Measurements from ENCODE around the gene GCSAM.
A peak's percentile ranks its signal among the peaks of the same experiment; 100 is the strongest.

GCSAM gene

DNA sequence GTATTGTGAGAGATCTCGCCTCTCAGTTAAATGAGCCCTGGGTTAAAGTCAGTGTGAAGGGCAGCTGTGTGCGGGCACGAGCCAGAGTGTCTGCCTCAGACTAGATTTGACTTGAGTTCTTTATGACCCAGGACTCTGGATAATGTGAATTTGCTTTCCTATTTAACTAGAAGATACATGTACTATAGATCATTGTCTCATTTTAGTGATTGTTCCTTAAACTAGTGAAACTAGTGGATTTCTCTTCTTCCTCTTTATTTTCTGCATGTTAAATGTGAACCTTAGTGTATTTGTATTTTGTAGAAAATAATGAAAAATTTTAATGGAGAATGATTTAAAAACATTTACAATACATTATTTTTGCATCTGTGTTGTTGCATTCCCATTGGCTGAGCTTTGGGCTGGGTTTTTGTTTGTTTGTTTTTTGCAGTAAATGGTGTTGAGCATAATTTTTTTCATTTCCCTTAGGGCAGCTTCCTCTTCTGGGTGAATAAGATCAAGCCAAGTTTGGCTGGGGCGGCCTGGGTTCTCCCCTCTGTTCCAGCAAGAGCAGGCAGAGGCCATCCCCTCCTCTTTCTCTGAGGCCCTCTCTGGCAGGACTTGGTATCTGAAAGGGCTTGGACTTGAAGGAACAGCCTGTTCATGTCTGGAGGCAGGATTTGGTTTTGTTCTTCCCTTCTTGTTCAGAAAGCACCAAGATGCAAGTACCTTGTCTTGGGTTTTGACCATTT, 15.0 kb downstream of the GCSAM start:
- Histone ChIP-seq H3K27me3 (replicated peaks; ENCODE audit: control insufficient read depth, insufficient read depth, low read length) (no peaks in the 10 kb centered on the region), H3K36me3 (ENCODE audit: control insufficient read depth, insufficient read depth, low read length, severe bottlenecking) (no peaks in the 10 kb centered on the region), H3K4me1 (ENCODE audit: control insufficient read depth, insufficient read depth, low read length) (peaks cover 4% of the 10 kb centered on the region), H3K9me3 (ENCODE audit: control insufficient read depth, low read length) (no peaks in the 10 kb centered on the region), H3K9ac (ENCODE audit: low read length) (no peak overlapping the region), H3K4me3 (ENCODE audit: low read length) (no peak overlapping the region)
- DNase-seq (ENCODE audit: low read depth) = no peak

- no peak overlapping the region for H3K4me3 ChIP-seq (ENCODE audit: low read length)
- H3K9me3 ChIP-seq (ENCODE audit: control insufficient read depth, low read length) = no peaks in the 10 kb centered on the region
- peaks cover 4% of the 10 kb centered on the region for H3K4me1 ChIP-seq (ENCODE audit: control insufficient read depth, insufficient read depth, low read length)
- no peaks in the 10 kb centered on the region for H3K27me3 ChIP-seq (replicated peaks; ENCODE audit: control insufficient read depth, insufficient read depth, low read length)
- no peak overlapping the region for H3K9ac ChIP-seq (ENCODE audit: low read length)
- H3K36me3 ChIP-seq (ENCODE audit: control insufficient read depth, insufficient read depth, low read length, severe bottlenecking) = no peaks in the 10 kb centered on the region
- DNase-seq (ENCODE audit: low read depth) = no peak
Measured at GRCh38 chr3:112117415-112117814, 15.6 kb downstream of the GCSAM start.

- Histone ChIP-seq H3K4me1 (ENCODE audit: control insufficient read depth, insufficient read depth, low read length) (peaks cover 4% of the 10 kb centered on the region), H3K4me3 (ENCODE audit: low read length) (no peak overlapping the region), H3K36me3 (ENCODE audit: control insufficient read depth, insufficient read depth, low read length, severe bottlenecking) (no peaks in the 10 kb centered on the region), H3K9ac (ENCODE audit: low read length) (no peak overlapping the region), H3K27me3 (replicated peaks; ENCODE audit: control insufficient read depth, insufficient read depth, low read length) (no peaks in the 10 kb centered on the region), H3K9me3 (ENCODE audit: control insufficient read depth, low read length) (no peaks in the 10 kb centered on the region)
- DNase-seq (ENCODE audit: low read depth) = no peak
Measured at GRCh38 chr3:112116748-112117186, 16.3 kb downstream of the GCSAM start.

DNA sequence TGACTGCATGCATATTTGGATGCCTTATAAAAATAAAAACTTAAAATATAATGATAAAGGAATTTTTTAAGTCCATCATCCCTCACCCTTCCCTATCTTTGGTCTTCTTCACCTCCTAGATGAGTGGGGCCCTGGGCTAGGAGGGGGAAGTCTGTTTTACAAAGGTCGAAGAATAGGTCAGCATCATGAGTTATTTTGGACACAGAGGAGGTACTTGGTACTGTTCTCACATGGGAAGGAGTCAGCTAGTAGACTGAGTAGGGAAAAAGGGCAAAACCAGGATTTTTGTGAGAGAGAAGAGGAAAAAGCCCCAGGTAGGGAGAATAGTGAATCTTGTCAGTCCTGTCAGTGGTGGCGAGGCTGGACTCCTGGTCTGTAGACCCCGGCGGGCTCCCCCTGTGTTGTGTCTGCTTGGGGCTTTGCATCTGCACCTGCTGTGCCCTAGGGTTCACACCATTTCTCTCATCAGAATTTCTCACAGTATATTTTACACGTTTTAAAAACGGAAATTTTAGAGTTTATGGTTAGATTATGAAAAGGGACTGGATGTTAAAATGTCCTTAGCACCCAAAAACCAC, 17.2 kb downstream of the GCSAM start:
- H3K9me3 ChIP-seq (ENCODE audit: control insufficient read depth, low read length) = no peaks in the 10 kb centered on the region
- H3K9ac ChIP-seq (ENCODE audit: low read length) = no peak overlapping the region
- H3K36me3 ChIP-seq (ENCODE audit: control insufficient read depth, insufficient read depth, low read length, severe bottlenecking) = no peaks in the 10 kb centered on the region
- DNase-seq (ENCODE audit: low read depth) = no peak
- H3K4me3 ChIP-seq (ENCODE audit: low read length) = no peak overlapping the region
- no peaks in the 10 kb centered on the region for H3K27me3 ChIP-seq (replicated peaks; ENCODE audit: control insufficient read depth, insufficient read depth, low read length)
- peaks cover 10% of the 10 kb centered on the region for H3K4me1 ChIP-seq (ENCODE audit: control insufficient read depth, insufficient read depth, low read length)

DNA sequence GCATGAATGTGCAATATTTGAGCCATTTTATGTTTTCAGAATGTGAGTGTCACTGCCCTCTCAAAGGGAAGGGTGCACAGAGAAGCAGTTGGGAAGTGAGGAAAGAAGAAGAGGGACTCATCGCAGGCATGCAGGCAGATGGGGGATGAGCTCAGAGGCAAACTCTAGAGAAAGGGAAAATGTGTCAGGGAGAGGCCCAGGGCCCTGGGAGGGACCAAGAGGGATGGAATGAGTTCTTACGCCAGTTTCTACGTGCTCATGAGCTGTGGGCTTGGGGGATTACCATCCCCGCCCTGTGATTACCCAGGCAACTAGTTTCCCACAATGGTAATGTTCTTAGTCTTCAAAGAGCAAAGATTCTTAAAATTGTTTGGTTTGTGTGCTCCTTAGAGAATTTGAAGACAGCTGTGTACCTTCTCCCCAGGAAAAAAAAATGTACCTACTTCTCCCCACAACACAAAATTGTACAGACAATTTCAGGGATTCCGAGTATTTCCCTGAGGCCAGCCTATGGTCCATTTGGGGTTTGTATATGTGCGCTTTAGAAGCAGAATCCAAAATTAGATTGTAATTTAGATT, 17.8 kb downstream of the GCSAM start:
- peaks cover 10% of the 10 kb centered on the region for H3K4me1 ChIP-seq (ENCODE audit: control insufficient read depth, insufficient read depth, low read length)
- no peak for DNase-seq (ENCODE audit: low read depth)
- no peaks in the 10 kb centered on the region for H3K27me3 ChIP-seq (replicated peaks; ENCODE audit: control insufficient read depth, insufficient read depth, low read length)
- H3K36me3 ChIP-seq (ENCODE audit: control insufficient read depth, insufficient read depth, low read length, severe bottlenecking) = no peaks in the 10 kb centered on the region
- H3K9me3 ChIP-seq (ENCODE audit: control insufficient read depth, low read length) = no peaks in the 10 kb centered on the region
- no peak overlapping the region for H3K9ac ChIP-seq (ENCODE audit: low read length)
- H3K4me3 ChIP-seq (ENCODE audit: low read length) = no peak overlapping the region

DNA sequence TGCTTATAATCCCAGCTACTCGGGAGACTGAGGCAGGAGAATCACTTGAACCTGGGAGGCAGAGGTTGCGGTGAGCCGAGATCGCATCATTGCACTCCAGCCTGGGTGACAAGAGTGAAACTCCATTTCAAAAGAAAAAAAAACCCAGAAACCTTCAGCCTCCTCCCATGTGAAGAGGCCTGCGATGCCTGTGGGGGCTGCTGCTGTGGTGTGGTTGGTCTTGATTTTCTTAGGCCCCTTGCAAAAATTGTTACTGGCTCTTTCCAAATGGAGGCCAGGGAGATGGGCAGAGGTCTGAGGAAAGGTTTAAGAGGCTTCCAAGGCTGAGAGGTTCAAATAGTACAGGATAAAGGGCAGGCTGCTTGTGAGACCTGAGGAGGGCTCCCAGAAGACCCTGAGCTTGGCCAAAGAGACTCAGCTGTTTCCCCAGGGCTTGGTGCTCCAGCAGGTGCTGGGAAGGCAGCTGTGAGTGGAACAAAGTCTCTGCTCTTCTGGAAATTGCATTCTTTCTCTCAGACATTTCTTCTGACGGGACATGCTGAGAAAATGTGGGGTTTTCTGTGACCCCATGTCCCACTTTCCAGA, 18.4 kb downstream of the GCSAM start:
- Histone ChIP-seq H3K27me3 (replicated peaks; ENCODE audit: control insufficient read depth, insufficient read depth, low read length) (no peaks in the 10 kb centered on the region), H3K9me3 (ENCODE audit: control insufficient read depth, low read length) (no peaks in the 10 kb centered on the region), H3K4me1 (ENCODE audit: control insufficient read depth, insufficient read depth, low read length) (peaks cover 10% of the 10 kb centered on the region), H3K36me3 (ENCODE audit: control insufficient read depth, insufficient read depth, low read length, severe bottlenecking) (no peaks in the 10 kb centered on the region), H3K4me3 (ENCODE audit: low read length) (no peak overlapping the region), H3K9ac (ENCODE audit: low read length) (no peak overlapping the region)
- DNase-seq (ENCODE audit: low read depth) = no peak

DNA sequence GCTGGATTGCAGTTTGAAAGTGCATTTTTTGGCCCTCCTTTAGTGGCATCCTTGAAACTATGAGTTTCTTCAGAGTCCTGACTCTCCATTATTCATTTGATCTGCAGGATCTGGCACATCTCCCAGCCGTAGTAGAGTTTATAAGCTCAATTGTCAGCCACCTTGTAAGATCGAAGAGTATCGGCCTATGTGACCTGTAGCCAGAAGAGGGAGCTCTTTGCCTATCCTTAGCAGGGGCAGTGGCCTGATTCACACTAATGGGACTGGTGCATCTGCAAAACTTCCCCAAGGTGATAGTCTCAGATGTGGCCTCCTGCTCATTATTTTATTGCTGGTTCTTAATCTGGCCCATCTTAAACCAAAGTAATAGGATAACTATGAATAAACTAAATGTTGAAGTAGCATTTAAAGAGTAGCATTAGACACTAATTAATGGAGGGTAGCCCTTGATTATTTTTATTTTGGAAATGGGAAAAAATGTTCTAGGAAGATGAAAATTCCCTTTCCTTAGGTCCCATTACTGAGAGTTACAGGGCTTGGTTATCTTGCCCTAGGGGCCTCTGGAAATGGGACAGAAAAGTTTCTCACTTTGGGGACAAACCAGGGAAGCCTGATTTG, 21.2 kb downstream of the GCSAM start:
- Histone ChIP-seq H3K27me3 (replicated peaks; ENCODE audit: control insufficient read depth, insufficient read depth, low read length) (no peaks in the 10 kb centered on the region), H3K9me3 (ENCODE audit: control insufficient read depth, low read length) (no peaks in the 10 kb centered on the region), H3K4me3 (ENCODE audit: low read length) (no peak overlapping the region), H3K36me3 (ENCODE audit: control insufficient read depth, insufficient read depth, low read length, severe bottlenecking) (no peaks in the 10 kb centered on the region), H3K9ac (ENCODE audit: low read length) (no peak overlapping the region), H3K4me1 (ENCODE audit: control insufficient read depth, insufficient read depth, low read length) (peaks cover 10% of the 10 kb centered on the region)
- peak; percentile 84 for DNase-seq (ENCODE audit: low read depth)

DNA sequence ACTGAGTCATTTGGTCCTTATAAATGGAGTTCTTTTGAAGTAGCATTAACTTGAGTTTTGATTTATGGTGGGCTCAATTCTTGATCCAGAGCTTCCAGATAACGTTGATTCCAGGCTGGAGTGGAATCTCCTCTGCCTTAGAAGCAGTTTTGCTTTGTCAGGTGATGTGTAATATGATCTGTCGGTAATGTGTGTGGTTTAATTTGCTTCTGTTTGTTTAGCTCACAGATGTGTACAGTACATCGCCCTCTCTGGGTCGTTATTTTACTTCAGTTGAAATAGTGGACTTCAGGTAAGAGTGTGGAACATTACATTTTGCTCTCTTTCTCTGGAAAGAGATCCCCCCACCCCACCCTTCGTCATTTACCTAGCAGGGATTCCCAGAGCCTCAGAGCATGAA, 23.7 kb downstream of the GCSAM start:
- H3K36me3 ChIP-seq (ENCODE audit: control insufficient read depth, insufficient read depth, low read length, severe bottlenecking) = no peaks in the 10 kb centered on the region

GRCh38 chr3:112104774-112105173, 28.3 kb downstream of the GCSAM start:
- H3K36me3 ChIP-seq (ENCODE audit: control insufficient read depth, insufficient read depth, low read length, severe bottlenecking) = no peaks in the 10 kb centered on the region
- no peak for DNase-seq (ENCODE audit: low read depth)
- no peak overlapping the region for H3K4me3 ChIP-seq (ENCODE audit: low read length)
- no peaks in the 10 kb centered on the region for H3K9me3 ChIP-seq (ENCODE audit: control insufficient read depth, low read length)
- H3K27me3 ChIP-seq (replicated peaks; ENCODE audit: control insufficient read depth, insufficient read depth, low read length) = no peaks in the 10 kb centered on the region
- no peak overlapping the region for H3K9ac ChIP-seq (ENCODE audit: low read length)
- no peaks in the 10 kb centered on the region for H3K4me1 ChIP-seq (ENCODE audit: control insufficient read depth, insufficient read depth, low read length)

More for the DNA sequence above, 23.7 kb downstream of the GCSAM start:
- H3K9me3 ChIP-seq (ENCODE audit: control insufficient read depth, low read length) = no peaks in the 10 kb centered on the region
- DNase-seq (ENCODE audit: low read depth) = no peak
- H3K27me3 ChIP-seq (replicated peaks; ENCODE audit: control insufficient read depth, insufficient read depth, low read length) = no peaks in the 10 kb centered on the region
- no peak overlapping the region for H3K9ac ChIP-seq (ENCODE audit: low read length)
- H3K4me1 ChIP-seq (ENCODE audit: control insufficient read depth, insufficient read depth, low read length) = peaks cover 6% of the 10 kb centered on the region
- H3K4me3 ChIP-seq (ENCODE audit: low read length) = no peak overlapping the region

GRCh38 chr3:112101916-112102315, 31.1 kb downstream of the GCSAM start:
- H3K9ac ChIP-seq (ENCODE audit: low read length) = no peak overlapping the region
- H3K4me1 ChIP-seq (ENCODE audit: control insufficient read depth, insufficient read depth, low read length) = peaks cover 8% of the 10 kb centered on the region
- peak; percentile 23 for DNase-seq (ENCODE audit: low read depth)
- H3K36me3 ChIP-seq (ENCODE audit: control insufficient read depth, insufficient read depth, low read length, severe bottlenecking) = no peaks in the 10 kb centered on the region
- H3K4me3 ChIP-seq (ENCODE audit: low read length) = no peak overlapping the region
- H3K9me3 ChIP-seq (ENCODE audit: control insufficient read depth, low read length) = peaks cover 4% of the 10 kb centered on the region
- peaks cover 5% of the 10 kb centered on the region for H3K27me3 ChIP-seq (replicated peaks; ENCODE audit: control insufficient read depth, insufficient read depth, low read length)

- peaks cover 5% of the 10 kb centered on the region for H3K27me3 ChIP-seq (replicated peaks; ENCODE audit: control insufficient read depth, insufficient read depth, low read length)
- H3K4me3 ChIP-seq (ENCODE audit: low read length) = no peak overlapping the region
- peak; percentile 94 for DNase-seq (ENCODE audit: low read depth)
- peaks cover 18% of the 10 kb centered on the region for H3K4me1 ChIP-seq (ENCODE audit: control insufficient read depth, insufficient read depth, low read length)
- no peaks in the 10 kb centered on the region for H3K36me3 ChIP-seq (ENCODE audit: control insufficient read depth, insufficient read depth, low read length, severe bottlenecking)
- H3K9me3 ChIP-seq (ENCODE audit: control insufficient read depth, low read length) = peaks cover 4% of the 10 kb centered on the region
- H3K9ac ChIP-seq (ENCODE audit: low read length) = no peak overlapping the region
Measured at GRCh38 chr3:112097378-112097777, 35.7 kb downstream of the GCSAM start.

Data from adipocyte (in vitro differentiated cells).